Endothelial cell of umbilical vein (primary cell): Measurements from ENCODE around the gene CEACAM4. TPM values are rescaled to one million over a fixed set of nuclear protein-coding genes. Genes with fewer than 3 reads are reported as not detected.

Experiments
- BruUV-seq: library from RNA; stranded (reverse); fragments of 400-500 nt; replicated peaks from 2 replicates; lab custom pipeline; 2021; lab: Mats Ljungman, UMichigan
- CTCF ChIA-PET: fragments of 300-600, 350-600 bp; sonication (Branson Sonifier 250); formaldehyde crosslinking; loops from one replicate; lab custom pipeline; 2021; ENCODE audit warnings: antibody characterized with exemption, inconsistent platforms; lab: Charles Lee
- POLR2A ChIA-PET: fragments of 300-600, 350-600 bp; sonication (Branson Sonifier 250); formaldehyde crosslinking; loops from one replicate; lab custom pipeline; 2021; ENCODE audit warnings: antibody characterized with exemption, inconsistent platforms; lab: Charles Lee
- DNase-seq: peaks from one replicate; pipeline ENCODE4 v3.0.0-alpha.2; 2011; ENCODE audit warnings: low read depth, low spot score
- FAIRE-seq: peaks from 2 replicates; lab custom pipeline; 2011; peaks lifted over from hg19 to GRCh38; lab: Jason Lieb, UNC
- H2AFZ ChIP-seq: 2 replicates; pipeline ENCODE4 v1.6.0; 2012; ENCODE audit warnings: low read depth, low read length, control low read depth, inconsistent platforms
- H3K27ac ChIP-seq: 2 replicates; pipeline ENCODE4 v1.5.1; 2011; ENCODE audit warnings: low read depth, mild to moderate bottlenecking, control low read depth, low read length, moderate library complexity; ENCODE audit not compliant: insufficient read depth
- H3K27me3 ChIP-seq, 2 experiments: 2 replicates each; pipeline versions ENCODE4 v1.6.0 to v1.6.1; 2011; ENCODE audit warnings: low read length in 2 of 2, mixed read lengths in 1 of 2; ENCODE audit not compliant: control insufficient read depth in 2 of 2, insufficient read depth in 2 of 2
- H3K36me3 ChIP-seq, 2 experiments: 2 replicates in 1 of 2; 3 replicates in 1 of 2; pipeline ENCODE4 v1.5.1; 2011; ENCODE audit warnings: low read length in 2 of 2, mild to moderate bottlenecking in 1 of 2, moderate library complexity in 1 of 2; ENCODE audit not compliant: control insufficient read depth in 2 of 2, insufficient read depth in 2 of 2; ENCODE audit errors: extremely low read depth in 1 of 2
- H3K4me1 ChIP-seq: 3 replicates; pipeline ENCODE4 v1.5.1; 2011; ENCODE audit warnings: mild to moderate bottlenecking, low read length; ENCODE audit not compliant: control insufficient read depth, insufficient read depth; ENCODE audit errors: extremely low read depth
- H3K4me2 ChIP-seq: 2 replicates; pipeline ENCODE4 v1.6.1; 2011; ENCODE audit warnings: low read length, control low read depth, mixed read lengths; ENCODE audit not compliant: insufficient read depth
- H3K4me3 ChIP-seq, 3 experiments: fragments of 200-600 bp in 1 of 3; sonication (generic), shearing (Covaris generic) in 1 of 3; replicated peaks in 1 of 3; 2 replicates each; pipeline ENCODE4 v1.5.1; 2011 to 2016; ENCODE audit warnings: control low read depth in 3 of 3, low read length in 3 of 3, mild to moderate bottlenecking in 2 of 3, inconsistent platforms in 1 of 3, low read depth in 1 of 3, moderate library complexity in 1 of 3; ENCODE audit not compliant: insufficient read depth in 1 of 3
- H3K79me2 ChIP-seq: 2 replicates; pipeline ENCODE4 v1.6.0; 2012; ENCODE audit warnings: low read length, inconsistent platforms; ENCODE audit not compliant: control insufficient read depth, insufficient read depth
- H3K9ac ChIP-seq: replicated peaks from 2 replicates; pipeline ENCODE3; 2011; ENCODE audit warnings: low read length, control low read depth; ENCODE audit not compliant: insufficient read depth; ENCODE audit errors: extremely low read depth
- H3K9me1 ChIP-seq: replicated peaks from 3 replicates; pipeline ENCODE4 v1.6.0; 2011; ENCODE audit warnings: mild to moderate bottlenecking, low read length; ENCODE audit not compliant: control insufficient read depth, insufficient read depth; ENCODE audit errors: extremely low read depth
- H3K9me3 ChIP-seq: replicated peaks from 2 replicates; pipeline ENCODE4 v1.5.1; 2012; ENCODE audit warnings: low read length, inconsistent platforms; ENCODE audit not compliant: control insufficient read depth, insufficient read depth
- H4K20me1 ChIP-seq: replicated peaks from 2 replicates; pipeline ENCODE3; 2011; ENCODE audit warnings: mild to moderate bottlenecking, low read length; ENCODE audit not compliant: control insufficient read depth, insufficient read depth; ENCODE audit errors: extremely low read depth
- CTCF ChIP-seq, 2 donors: IDR thresholded peaks; 1 replicate in 1 of 2; 2 replicates in 1 of 2; pipeline ENCODE4 v1.5.1; 2011; ENCODE audit warnings: low read length in 2 of 2, mild to moderate bottlenecking in 2 of 2, moderate library complexity in 2 of 2, control low read depth in 1 of 2, inconsistent platforms in 1 of 2, low read depth in 1 of 2; ENCODE audit not compliant: insufficient read depth in 1 of 2; ENCODE audit errors: extremely low read depth in 1 of 2
- EZH2 ChIP-seq: IDR thresholded peaks from 2 replicates; pipeline ENCODE4 v1.6.1; 2012; ENCODE audit warnings: borderline replicate concordance, low read depth, mild to moderate bottlenecking, moderate library complexity, low read length, inconsistent platforms; ENCODE audit not compliant: severe bottlenecking
- FOS ChIP-seq: IDR thresholded peaks from 2 replicates; pipeline ENCODE4 v1.6.1; 2011; ENCODE audit warnings: mild to moderate bottlenecking, low read length, moderate library complexity, borderline replicate concordance; ENCODE audit not compliant: insufficient read depth
- GATA2 ChIP-seq: IDR thresholded peaks from 2 replicates; pipeline ENCODE4 v1.7.0; 2011; ENCODE audit warnings: low read depth, mild to moderate bottlenecking, moderate library complexity, mixed read lengths, low read length; ENCODE audit not compliant: insufficient read length, insufficient read depth
- JUN ChIP-seq: IDR thresholded peaks from 2 replicates; pipeline ENCODE4 v1.6.1; 2011; ENCODE audit warnings: borderline replicate concordance, low read depth; ENCODE audit not compliant: insufficient read length, insufficient read depth
- MYC ChIP-seq: IDR thresholded peaks from one replicate; pipeline ENCODE4 v1.6.1; 2011; ENCODE audit warnings: mild to moderate bottlenecking, low read depth, low read length
- POLR2A ChIP-seq: IDR thresholded peaks from 2 replicates; pipeline ENCODE4 v1.6.1; 2012; ENCODE audit warnings: low read depth, mild to moderate bottlenecking, control low read depth, low read length
- POLR2AphosphoS5 ChIP-seq: IDR thresholded peaks from 2 replicates; pipeline ENCODE4 v1.6.1; 2012; ENCODE audit warnings: low read depth, mild to moderate bottlenecking, control low read depth, low read length, moderate library complexity; ENCODE audit not compliant: insufficient read depth
- dilution Hi-C: fragments of 300-500 bp; cut with MboI; formaldehyde crosslinking; loops from one replicate; pipeline ENCODE4 v1.15.0; 2019; ENCODE audit warnings: low sequenced_read_pairs; ENCODE audit not compliant: extremely low pct_ligation_motif_present
- intact Hi-C: fragments of 100-400 bp; cut with micrococcal nuclease; formaldehyde crosslinking; loops from one replicate; pipeline ENCODE4 v1.10.0; 2022
- polyA plus RNA-seq, 4 experiments: library from polyadenylated mRNA; depleted of rRNA in 3 of 4; stranded (reverse) in 3 of 4; unstranded in 1 of 4; fragments of >200 nt; gene quantifications; 2 replicates each; pipeline versions ENCODE4 v1.2.1 to v1.2.3, GENCODE V29; 2011 to 2012; ENCODE audit warnings: missing spikeins in 1 of 4
- total RNA-seq: library from RNA; stranded (reverse); gene quantifications from 2 replicates; pipeline ENCODE4 v1.2.3, GENCODE V29; 2021
- TF ChIP-seq, protein P1 (sequence below): IDR thresholded peaks from 2 replicates; pipeline ENCODE4 v1.6.1; 2011; ENCODE audit not compliant: insufficient read depth, insufficient read length

The CEACAM4 gene
- total and polyA plus RNA-seq, 2 donors (not counting 3 experiments of a cell fraction or from before 2014, with no cell fraction given), result not detected

- intact Hi-C loops (no loop called here), dilution Hi-C loops (no loop called here)
- POLR2A ChIA-PET, result no interaction called here
- Histone ChIP-seq H3K36me3 (no peaks in the 10 kb centered on the region), H3K79me2 (no peaks in the 10 kb centered on the region), H3K4me2 (no peak overlapping the region), H3K9me1 (no peaks in the 10 kb centered on the region), H3K9ac (no peak overlapping the region), H3K27me3 (peaks cover 3 to 9% of the 10 kb centered on the region in 2 experiments), H3K9me3 (no peaks in the 10 kb centered on the region), H4K20me1 (no peaks in the 10 kb centered on the region), H3K4me3 (no peak overlapping the region), H3K4me1 (no peaks in the 10 kb centered on the region), H2AFZ (no peak overlapping the region), H3K27ac (no peak overlapping the region)
- CTCF ChIA-PET, result no interaction called here
- DNase-seq, result no peak
- FAIRE-seq, result no peak
- BruUV-seq, result no TSS peak
- no peak for TF ChIP-seq POLR2AphosphoS5
- no peak for TF ChIP-seq POLR2A
- no peak for TF ChIP-seq JUN
- TF ChIP-seq GATA2, result no peak
- no peak for TF ChIP-seq MYC
- no peak for TF ChIP-seq FOS
- no peak for TF ChIP-seq EZH2
- TF ChIP-seq, protein P1, sequence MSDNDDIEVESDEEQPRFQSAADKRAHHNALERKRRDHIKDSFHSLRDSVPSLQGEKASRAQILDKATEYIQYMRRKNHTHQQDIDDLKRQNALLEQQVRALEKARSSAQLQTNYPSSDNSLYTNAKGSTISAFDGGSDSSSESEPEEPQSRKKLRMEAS, result no peak
- no peak for TF ChIP-seq CTCF (IDR thresholded peaks at IDR 0.05; ENCODE audit: extremely low read depth in 1 of 2, insufficient read depth in 1 of 2, low read depth in 1 of 2, low read length in 2 of 2)
Observed at GRCh38 chr19:41610789-41611188, 16.1 kb downstream of the CEACAM4 start.
